GOT3 (cell line): Measurements from ENCODE around the gene PSMA6.
"Not testable (repeated sequence)": the region's sequence is repeated elsewhere in the genome, so short reads cannot be mapped to it uniquely, and the experiment has no call there.

Source experiments
- DNase-seq: peaks from one replicate; lab custom pipeline; 2025; ENCODE audit warnings: mixed read lengths; lab: John Stamatoyannopoulos, UW

PSMA6 gene

GRCh38 chr14:35320472-35320871 is 28.3 kb downstream of the PSMA6 start:
- DNase-seq: no peak

DNA sequence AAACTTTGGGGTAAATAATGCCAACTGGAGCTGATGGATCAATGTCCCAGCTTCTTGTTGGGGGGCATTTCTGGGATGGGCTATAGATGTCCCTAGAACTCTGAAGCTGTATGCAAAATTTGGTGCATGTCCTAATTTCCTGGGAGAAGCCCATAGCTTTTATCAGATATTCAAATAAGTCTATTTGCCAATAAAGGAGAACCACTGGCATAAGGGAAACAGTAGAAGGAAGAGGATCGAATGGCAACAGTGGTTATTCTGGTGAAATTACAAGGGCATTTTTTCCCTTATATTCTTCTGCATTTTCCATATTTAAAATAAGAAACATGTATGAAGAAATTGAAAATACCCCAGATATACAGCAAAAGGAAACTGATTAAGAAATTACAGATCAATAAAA is 34.2 kb downstream of the PSMA6 start:
- no peak for DNase-seq

- DNase-seq: no peak
Measured at GRCh38 chr14:35331605-35332516, 39.7 kb downstream of the PSMA6 start.

GRCh38 chr14:35332517-35333263 is 40.5 kb downstream of the PSMA6 start:
- no peak for DNase-seq

GRCh38 chr14:35333264-35333730 is 41.1 kb downstream of the PSMA6 start:
- DNase-seq: no peak

GRCh38 chr14:35333797-35334743 is 41.9 kb downstream of the PSMA6 start:
- no peak for DNase-seq

GRCh38 chr14:35335388-35336092 is 43.4 kb downstream of the PSMA6 start:
- DNase-seq: no peak

- not testable (repeated sequence) for DNase-seq
Measured at GRCh38 chr14:35336171-35336493, 44.0 kb downstream of the PSMA6 start.

DNA sequence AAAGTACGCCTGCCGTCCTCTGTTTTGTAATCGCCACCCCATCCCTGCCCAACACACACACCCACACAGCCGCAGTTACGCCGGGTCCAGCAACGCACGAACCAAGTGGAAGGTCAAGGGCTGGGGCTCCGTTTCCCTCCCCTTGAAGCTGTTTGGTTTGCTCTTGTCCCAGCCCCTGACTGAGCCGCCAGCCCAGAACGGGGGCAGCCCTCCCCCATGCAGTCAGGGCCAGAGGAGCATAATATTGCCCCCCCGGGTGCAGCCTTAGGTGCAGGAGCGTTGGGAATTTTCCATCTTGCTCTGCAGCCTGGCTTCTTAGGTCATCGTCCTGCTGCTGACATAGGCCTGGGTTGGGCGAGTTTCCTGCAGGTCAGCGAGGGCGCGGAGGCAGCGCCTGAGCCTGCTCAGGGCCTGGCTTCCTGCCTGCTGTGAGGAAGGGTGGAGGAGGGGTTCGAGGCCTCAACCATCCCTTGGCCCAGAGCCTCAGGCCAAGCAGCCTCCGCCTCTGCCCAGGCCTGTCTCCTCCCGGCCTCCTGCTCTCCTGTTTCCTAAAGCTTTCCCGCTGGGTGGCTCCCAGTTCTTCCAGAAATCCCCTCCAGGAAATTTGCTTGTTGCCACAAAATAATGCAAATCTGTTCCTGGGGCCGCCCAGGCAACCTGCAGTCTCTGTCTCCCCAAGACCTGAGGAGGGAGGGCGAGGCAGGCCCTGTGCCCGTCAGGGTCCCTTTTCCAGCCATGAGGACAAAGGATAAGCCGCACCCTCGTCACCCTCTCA is 44.5 kb downstream of the PSMA6 start:
- peak; percentile 29 for DNase-seq

- no peak for DNase-seq
Measured at GRCh38 chr14:35337269-35338255, 45.4 kb downstream of the PSMA6 start.

- DNase-seq: no peak
Measured at GRCh38 chr14:35338731-35339405, 46.7 kb downstream of the PSMA6 start.

- no peak for DNase-seq
Measured at GRCh38 chr14:35339761-35340406, 47.7 kb downstream of the PSMA6 start.

- no peak for DNase-seq
Measured at GRCh38 chr14:35340616-35341453, 48.7 kb downstream of the PSMA6 start.

DNA sequence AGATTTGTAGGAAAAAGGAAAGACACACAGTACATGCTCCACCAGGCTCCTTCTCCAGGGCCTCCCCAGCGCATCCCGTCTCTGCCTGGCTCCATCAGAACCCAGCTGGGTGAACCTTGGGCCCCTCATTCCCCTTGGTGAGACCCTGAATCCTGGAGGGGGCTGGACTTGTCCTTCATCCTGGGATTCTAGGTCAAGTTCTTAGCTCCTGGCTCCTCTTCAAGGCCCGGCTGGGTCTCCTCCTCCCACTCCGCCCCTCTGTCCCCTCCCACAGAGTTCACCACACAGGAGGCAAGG is 49.2 kb downstream of the PSMA6 start:
- no peak for DNase-seq

GRCh38 chr14:35341751-35342488 is 49.7 kb downstream of the PSMA6 start:
- peak; percentile 51 for DNase-seq

GRCh38 chr14:35342489-35343010 is 50.4 kb downstream of the PSMA6 start:
- DNase-seq: no peak

GRCh38 chr14:35343702-35344101 is 51.5 kb downstream of the PSMA6 start:
- no peak for DNase-seq
